Upper lobe of left lung (tissue), 6 donors: Measurements from ENCODE around the gene HPS1. TPM values are rescaled to one million over a fixed set of nuclear protein-coding genes. Genes with fewer than 3 reads are reported as not detected.

Source experiments
- ATAC-seq, 2 donors: fragments of 200-7000 bp; cut with Tn5 transposase; one replicate each; pipeline ENCODE4 v1.9.1; 2022; ENCODE audit warnings: mild to moderate bottlenecking in 2 of 2, moderate library complexity in 2 of 2; ENCODE audit not compliant: low FRiP score in 2 of 2
- DNase-seq, 2 donors: peaks; one replicate each; pipeline ENCODE4 v3.0.0-alpha.2; 2019 to 2020
- H3K27ac ChIP-seq, 4 donors: fragments of 200-600 bp; sonication (generic); one replicate each; pipeline ENCODE4 v1.5.1; 2016 to 2019
- H3K27me3 ChIP-seq, 4 donors: fragments of 200-600 bp; sonication (generic); one replicate each; pipeline ENCODE4 v1.5.1; 2017 to 2019
- H3K36me3 ChIP-seq, 4 donors: fragments of 200-600 bp; sonication (generic); one replicate each; pipeline ENCODE4 v1.5.1; 2016 to 2019
- H3K4me1 ChIP-seq, 4 donors: fragments of 200-600 bp; sonication (generic); one replicate each; pipeline ENCODE4 v1.5.1; 2018 to 2019
- H3K4me3 ChIP-seq, 4 donors: fragments of 200-600 bp; sonication (generic); one replicate each; pipeline ENCODE4 v1.5.1; 2017 to 2019; ENCODE audit warnings: mild to moderate bottlenecking in 2 of 4, moderate library complexity in 1 of 4
- H3K9me3 ChIP-seq, 4 donors: fragments of 200-600 bp; sonication (generic); one replicate each; pipeline ENCODE4 v1.5.1; 2018 to 2019
- CTCF ChIP-seq, 6 experiments: fragments of 450-650 bp in 4 of 6; fragments of 200-600 bp in 2 of 6; sonication (generic) in 2 of 6; IDR thresholded peaks; one replicate each; pipeline ENCODE4 v1.5.1; 2016 to 2019; ENCODE audit warnings: antibody characterized with exemption in 6 of 6
- EP300 ChIP-seq, 4 donors: sonication (generic); formaldehyde crosslinking; IDR thresholded peaks; one replicate each; pipeline ENCODE4 v1.5.1; 2017; ENCODE audit warnings: antibody characterized with exemption in 4 of 4, control low read depth in 2 of 4
- POLR2A ChIP-seq, 4 donors: fragments of 450-650 bp; IDR thresholded peaks; one replicate each; pipeline ENCODE4 v1.5.1; 2016 to 2017; ENCODE audit warnings: antibody characterized with exemption in 4 of 4, mild to moderate bottlenecking in 2 of 4
- POLR2AphosphoS5 ChIP-seq, 2 donors: sonication (generic); formaldehyde crosslinking; IDR thresholded peaks; one replicate each; pipeline ENCODE4 v1.5.1; 2017; ENCODE audit warnings: antibody characterized with exemption in 2 of 2
- whole genome bisulfite sequencing, 2 donors: methylation state at CpG; one replicate each; pipeline ENCODE4 v1.1.5; 2017 to 2018; 5-methylcytosine and 5-hydroxymethylcytosine counted together
- total RNA-seq, 6 donors: library from RNA; depleted of rRNA in 4 of 6; stranded (reverse); fragments of >200 nt in 4 of 6; gene quantifications; one replicate each; pipeline versions ENCODE4 v1.1.0 to v1.2.1, GENCODE V29; 2016 to 2021
- donor health status: DM: no; HTN: no; CAD: no; lungs with moderate emphysema.
- donor health status: DM: no; HTN: yes; CAD: no; lungs with severe emphysema.

The HPS1 gene
- total RNA-seq, 6 donors from 2014 or later, result 45.8 to 103 (median 87.0) TPM

- DNase-seq, result no peak
- Histone ChIP-seq H3K36me3 (peaks cover 0 to 12% (median 2%) of the 10 kb centered on the region in 4 donors), H3K4me1 (peaks cover 4 to 8% (median 6%) of the 10 kb centered on the region in 4 donors), H3K9me3 (no peaks in the 10 kb centered on the region), H3K27ac (no peak overlapping the region), H3K27me3 (no peaks in the 10 kb centered on the region), H3K4me3 (no peak overlapping the region)
- no peak for ATAC-seq
- WGBS, 2 donors, result 66 to 72% methylated on average over 7 of the region's 7 CpGs
- TF ChIP-seq POLR2AphosphoS5 (IDR thresholded peaks at IDR 0.05), result no peak
- no peak for TF ChIP-seq EP300 (IDR thresholded peaks at IDR 0.05)
- TF ChIP-seq CTCF (IDR thresholded peaks at IDR 0.05), result no peak
- TF ChIP-seq POLR2A (IDR thresholded peaks at IDR 0.05), result no peak
Observed at GRCh38 chr10:98402478-98402877, 44.3 kb downstream of the HPS1 start.

GRCh38 chr10:98400482-98400881 is 46.3 kb downstream of the HPS1 start:
- Histone ChIP-seq H3K27me3 (no peaks in the 10 kb centered on the region), H3K4me3 (no peak overlapping the region), H3K27ac (no peak overlapping the region), H3K4me1 (peaks cover 4 to 8% (median 6%) of the 10 kb centered on the region in 4 donors), H3K9me3 (no peaks in the 10 kb centered on the region), H3K36me3 (peaks cover 0 to 28% (median 9%) of the 10 kb centered on the region in 4 donors)
- no peak for TF ChIP-seq POLR2AphosphoS5 (IDR thresholded peaks at IDR 0.05)
- TF ChIP-seq POLR2A (IDR thresholded peaks at IDR 0.05), result no peak
- no peak for TF ChIP-seq CTCF (IDR thresholded peaks at IDR 0.05)
- WGBS, 2 donors, result 77 to 83% methylated on average over 2 of the region's 2 CpGs
- peak in 1 of 2 donors; percentile 24 for ATAC-seq
- DNase-seq, result no peak

GRCh38 chr10:98399784-98400183 is 47.0 kb downstream of the HPS1 start:
- 92 to 93% methylated on average over 8 to 9 of the region's 9 CpGs for WGBS, 2 donors
- H3K4me3 ChIP-seq, result no peak overlapping the region
- H3K9me3 ChIP-seq, result no peaks in the 10 kb centered on the region
- no peak overlapping the region for H3K27ac ChIP-seq
- no peak for TF ChIP-seq POLR2A (IDR thresholded peaks at IDR 0.05)
- TF ChIP-seq POLR2AphosphoS5 (IDR thresholded peaks at IDR 0.05), result no peak
- no peak for TF ChIP-seq CTCF (IDR thresholded peaks at IDR 0.05)
- no peak for TF ChIP-seq EP300 (IDR thresholded peaks at IDR 0.05)
- peaks cover 0 to 35% (median 11%) of the 10 kb centered on the region in 4 donors for H3K36me3 ChIP-seq
- H3K27me3 ChIP-seq, result no peaks in the 10 kb centered on the region
- peaks cover 0 to 2% (median under 1%) of the 10 kb centered on the region in 4 donors for H3K4me1 ChIP-seq
- no peak for ATAC-seq
- no peak for DNase-seq

GRCh38 chr10:98397089-98397600 is 49.6 kb downstream of the HPS1 start:
- peaks cover 0 to 40% (median 11%) of the 10 kb centered on the region in 4 donors for H3K36me3 ChIP-seq

More at GRCh38 chr10:98397089-98397600, 49.6 kb downstream of the HPS1 start:
- WGBS, 2 donors, result 97% methylated on average over 9 of the region's 9 CpGs
- Histone ChIP-seq H3K4me3 (no peak overlapping the region), H3K27ac (no peak overlapping the region), H3K27me3 (no peaks in the 10 kb centered on the region), H3K4me1 (no peaks in the 10 kb centered on the region), H3K9me3 (no peaks in the 10 kb centered on the region)
- DNase-seq (no peak), ATAC-seq (no peak)
- no peak for TF ChIP-seq EP300 (IDR thresholded peaks at IDR 0.05)
- no peak for TF ChIP-seq CTCF (IDR thresholded peaks at IDR 0.05)
- TF ChIP-seq POLR2A (IDR thresholded peaks at IDR 0.05), result no peak
- TF ChIP-seq POLR2AphosphoS5 (IDR thresholded peaks at IDR 0.05), result no peak
